WTC11 (cell line): ENCODE data around the gene RXFP2. TPM values are rescaled to one million over a fixed set of nuclear protein-coding genes. Genes with fewer than 3 reads are reported as not detected.
A peak's percentile ranks its signal among the peaks of the same experiment; 100 is the strongest.

ENCODE experiments used
- ATAC-seq: fragments of 200-7000 bp; cut with Tn5 transposase; 2 replicates; pipeline ENCODE4 v1.10.0; 2021; ENCODE audit warnings: mild to moderate bottlenecking, moderate library complexity
- CTCF ChIA-PET: fragments of 300-600 bp; sonication (Branson Sonifier 250); formaldehyde crosslinking; loops from one replicate; lab custom pipeline; 2021; ENCODE audit warnings: antibody characterized with exemption; lab: Charles Lee
- POLR2A ChIA-PET: fragments of 350-600 bp; sonication (Branson Sonifier 250); formaldehyde crosslinking; loops from one replicate; lab custom pipeline; 2021; ENCODE audit warnings: antibody characterized with exemption; lab: Charles Lee
- DNase-seq: peaks from one replicate; pipeline ENCODE4 v3.0.0; 2021; ENCODE audit warnings: low spot score
- H3K27ac Mint-ChIP-seq: 2 replicates; pipeline ENCODE4 v1.8.0; 2021; ENCODE audit warnings: mixed read lengths
- H3K27me3 Mint-ChIP-seq: 2 replicates; pipeline ENCODE4 v1.8.0; 2021; ENCODE audit warnings: low read depth, mild to moderate bottlenecking, moderate library complexity, mixed read lengths
- H3K36me3 Mint-ChIP-seq: 2 replicates; pipeline ENCODE4 v1.8.0; 2021; ENCODE audit warnings: mixed read lengths
- H3K4me1 Mint-ChIP-seq: 2 replicates; pipeline ENCODE4 v1.8.0; 2022; ENCODE audit warnings: mixed read lengths
- H3K4me3 Mint-ChIP-seq: 2 replicates; pipeline ENCODE4 v1.8.0; 2021; ENCODE audit warnings: mild to moderate bottlenecking, moderate library complexity, mixed read lengths
- H3K9me3 Mint-ChIP-seq: 2 replicates; pipeline ENCODE4 v1.8.0; 2021; ENCODE audit warnings: mixed read lengths
- CREB1 ChIP-seq: sonication (generic); formaldehyde crosslinking; IDR thresholded peaks from 2 replicates; pipeline ENCODE4 v1.8.0; 2023; ENCODE audit warnings: mild to moderate bottlenecking, missing genetic modification reagents
- ETV6 ChIP-seq: sonication (generic); formaldehyde crosslinking; IDR thresholded peaks from 2 replicates; pipeline ENCODE4 v1.8.1; 2022; ENCODE audit warnings: mild to moderate bottlenecking, missing genetic modification reagents
- GABPB1 ChIP-seq: sonication (generic); formaldehyde crosslinking; IDR thresholded peaks from 2 replicates; pipeline ENCODE4 v1.8.1; 2023; ENCODE audit warnings: mild to moderate bottlenecking, missing genetic modification reagents
- GTF2I ChIP-seq: fragments of 250-450 bp; sonication (Bioruptor Pico); conservative IDR thresholded peaks from 2 replicates; pipeline ENCODE4 v1.4.0; 2021; ENCODE audit warnings: mild to moderate bottlenecking
- KAT7 ChIP-seq: sonication (generic); formaldehyde crosslinking; IDR thresholded peaks from 2 replicates; pipeline ENCODE4 v1.8.1; 2023; ENCODE audit warnings: missing genetic modification reagents, mild to moderate bottlenecking, borderline replicate concordance
- ZNF121 ChIP-seq: sonication (generic); formaldehyde crosslinking; IDR thresholded peaks from 2 replicates; pipeline ENCODE4 v1.8.0; 2023; ENCODE audit warnings: missing genetic modification reagents
- ZNF219 ChIP-seq: sonication (generic); formaldehyde crosslinking; IDR thresholded peaks from 2 replicates; pipeline ENCODE4 v1.8.0; 2023; ENCODE audit warnings: missing genetic modification reagents, mild to moderate bottlenecking, borderline replicate concordance
- ZNF232 ChIP-seq: sonication (generic); formaldehyde crosslinking; IDR thresholded peaks from 2 replicates; pipeline ENCODE4 v1.8.0; 2022; ENCODE audit warnings: mild to moderate bottlenecking, missing genetic modification reagents
- total RNA-seq: library from RNA; stranded (reverse); gene quantifications from 3 replicates; pipeline ENCODE4 v1.2.3, GENCODE V29; 2021
- TF ChIP-seq, protein P1 (sequence below): fragments of 250-450 bp; sonication (Bioruptor Pico); IDR thresholded peaks from 2 replicates; pipeline ENCODE4 v1.9.0; 2021; ENCODE audit warnings: mild to moderate bottlenecking
- TF ChIP-seq, protein P2 (sequence below): fragments of 200-600 bp; IDR thresholded peaks from 2 replicates; pipeline ENCODE4 v1.8.0; 2022; ENCODE audit warnings: antibody characterized with exemption
- TF ChIP-seq, protein P3 (sequence below): sonication (generic); formaldehyde crosslinking; IDR thresholded peaks from 2 replicates; pipeline ENCODE4 v1.8.1; 2022; ENCODE audit warnings: missing genetic modification reagents, borderline replicate concordance
- TF ChIP-seq, protein P4 (sequence below): sonication (generic); formaldehyde crosslinking; IDR thresholded peaks from 2 replicates; pipeline ENCODE4 v1.8.0; 2022; ENCODE audit warnings: mild to moderate bottlenecking, missing genetic modification reagents
- TF ChIP-seq, protein P5 (sequence below): sonication (generic); formaldehyde crosslinking; IDR thresholded peaks from 2 replicates; pipeline ENCODE4 v1.8.1; 2023; ENCODE audit warnings: mild to moderate bottlenecking, missing genetic modification reagents
- TF ChIP-seq, protein P6 (sequence below): sonication (generic); formaldehyde crosslinking; IDR thresholded peaks from 2 replicates; pipeline ENCODE4 v1.8.0; 2022; ENCODE audit warnings: mild to moderate bottlenecking, missing genetic modification reagents
- TF ChIP-seq, protein P7 (sequence below): fragments of 250-450 bp; sonication (Bioruptor Pico); IDR thresholded peaks from 2 replicates; pipeline ENCODE4 v1.8.0; 2021; ENCODE audit warnings: mild to moderate bottlenecking
- TF ChIP-seq, protein P8 (sequence below): sonication (generic); formaldehyde crosslinking; IDR thresholded peaks from 2 replicates; pipeline ENCODE4 v1.8.1; 2023; ENCODE audit warnings: mild to moderate bottlenecking, missing genetic modification reagents, borderline replicate concordance

RXFP2 gene
- total RNA-seq, 1 experiment from 2014 or later: not detected

DNA sequence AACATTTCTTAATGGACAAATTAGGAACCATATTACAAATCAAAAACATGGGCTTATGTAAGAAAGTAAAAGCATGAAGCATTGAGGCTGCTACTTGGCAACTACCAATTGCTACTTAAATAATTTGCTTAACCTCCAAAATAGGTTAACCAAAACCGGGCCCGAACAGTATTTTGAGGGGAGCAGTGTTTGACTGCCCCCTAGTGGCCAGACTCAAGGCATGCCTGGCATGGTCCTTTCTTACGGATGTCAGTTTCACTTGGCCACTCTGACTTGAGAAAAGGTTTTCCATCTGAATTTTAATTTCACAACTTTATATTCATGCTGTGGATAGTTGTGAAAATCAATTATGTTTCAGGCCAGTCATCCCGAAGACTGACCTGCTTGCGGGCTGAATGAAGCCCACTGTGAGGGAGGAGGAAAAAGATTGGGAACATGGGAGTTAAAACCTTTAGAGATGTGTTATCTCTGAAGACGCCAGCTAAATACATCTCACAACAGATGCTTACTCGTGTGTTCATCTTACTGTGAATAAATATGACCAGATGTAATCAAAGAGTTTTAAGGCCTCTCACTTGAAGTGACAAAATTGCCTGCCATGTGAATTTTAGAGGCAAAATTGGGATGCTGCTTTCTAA is 2.9 kb downstream of the RXFP2 start:
- ChIA-PET CTCF (interaction anchor here (0.7 to 4.1 kb wide), 5 partner anchors 8 to 309 kb away, joined by 3 to 31 read pairs (median 4); no protein-coding TSS in a partner anchor), POLR2A (no interaction called here)
- H3K4me3 Mint-ChIP-seq: no peak overlapping the region
- peak; percentile 75 for DNase-seq
- H3K36me3 Mint-ChIP-seq: no peaks in the 10 kb centered on the region
- TF ChIP-seq, protein P1, sequence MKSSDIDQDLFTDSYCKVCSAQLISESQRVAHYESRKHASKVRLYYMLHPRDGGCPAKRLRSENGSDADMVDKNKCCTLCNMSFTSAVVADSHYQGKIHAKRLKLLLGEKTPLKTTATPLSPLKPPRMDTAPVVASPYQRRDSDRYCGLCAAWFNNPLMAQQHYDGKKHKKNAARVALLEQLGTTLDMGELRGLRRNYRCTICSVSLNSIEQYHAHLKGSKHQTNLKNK: no peak
- TF ChIP-seq, protein P2, sequence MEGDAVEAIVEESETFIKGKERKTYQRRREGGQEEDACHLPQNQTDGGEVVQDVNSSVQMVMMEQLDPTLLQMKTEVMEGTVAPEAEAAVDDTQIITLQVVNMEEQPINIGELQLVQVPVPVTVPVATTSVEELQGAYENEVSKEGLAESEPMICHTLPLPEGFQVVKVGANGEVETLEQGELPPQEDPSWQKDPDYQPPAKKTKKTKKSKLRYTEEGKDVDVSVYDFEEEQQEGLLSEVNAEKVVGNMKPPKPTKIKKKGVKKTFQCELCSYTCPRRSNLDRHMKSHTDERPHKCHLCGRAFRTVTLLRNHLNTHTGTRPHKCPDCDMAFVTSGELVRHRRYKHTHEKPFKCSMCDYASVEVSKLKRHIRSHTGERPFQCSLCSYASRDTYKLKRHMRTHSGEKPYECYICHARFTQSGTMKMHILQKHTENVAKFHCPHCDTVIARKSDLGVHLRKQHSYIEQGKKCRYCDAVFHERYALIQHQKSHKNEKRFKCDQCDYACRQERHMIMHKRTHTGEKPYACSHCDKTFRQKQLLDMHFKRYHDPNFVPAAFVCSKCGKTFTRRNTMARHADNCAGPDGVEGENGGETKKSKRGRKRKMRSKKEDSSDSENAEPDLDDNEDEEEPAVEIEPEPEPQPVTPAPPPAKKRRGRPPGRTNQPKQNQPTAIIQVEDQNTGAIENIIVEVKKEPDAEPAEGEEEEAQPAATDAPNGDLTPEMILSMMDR: peak; percentile 95
- TF ChIP-seq ETV6 (CRISPR knock-in tag): no peak
- TF ChIP-seq, protein P3, sequence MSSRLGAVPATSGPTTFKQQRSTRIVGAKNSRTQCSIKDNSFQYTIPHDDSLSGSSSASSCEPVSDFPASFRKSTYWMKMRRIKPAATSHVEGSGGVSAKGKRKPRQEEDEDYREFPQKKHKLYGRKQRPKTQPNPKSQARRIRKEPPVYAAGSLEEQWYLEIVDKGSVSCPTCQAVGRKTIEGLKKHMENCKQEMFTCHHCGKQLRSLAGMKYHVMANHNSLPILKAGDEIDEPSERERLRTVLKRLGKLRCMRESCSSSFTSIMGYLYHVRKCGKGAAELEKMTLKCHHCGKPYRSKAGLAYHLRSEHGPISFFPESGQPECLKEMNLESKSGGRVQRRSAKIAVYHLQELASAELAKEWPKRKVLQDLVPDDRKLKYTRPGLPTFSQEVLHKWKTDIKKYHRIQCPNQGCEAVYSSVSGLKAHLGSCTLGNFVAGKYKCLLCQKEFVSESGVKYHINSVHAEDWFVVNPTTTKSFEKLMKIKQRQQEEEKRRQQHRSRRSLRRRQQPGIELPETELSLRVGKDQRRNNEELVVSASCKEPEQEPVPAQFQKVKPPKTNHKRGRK (CRISPR knock-in tag): no peak
- no peak for TF ChIP-seq GABPB1 (CRISPR knock-in tag)
- H3K27ac Mint-ChIP-seq: no peak overlapping the region
- no peaks in the 10 kb centered on the region for H3K27me3 Mint-ChIP-seq
- peaks cover 9% of the 10 kb centered on the region for H3K9me3 Mint-ChIP-seq
- peak; percentile 84 for ATAC-seq
- H3K4me1 Mint-ChIP-seq: peaks cover 7% of the 10 kb centered on the region

DNA sequence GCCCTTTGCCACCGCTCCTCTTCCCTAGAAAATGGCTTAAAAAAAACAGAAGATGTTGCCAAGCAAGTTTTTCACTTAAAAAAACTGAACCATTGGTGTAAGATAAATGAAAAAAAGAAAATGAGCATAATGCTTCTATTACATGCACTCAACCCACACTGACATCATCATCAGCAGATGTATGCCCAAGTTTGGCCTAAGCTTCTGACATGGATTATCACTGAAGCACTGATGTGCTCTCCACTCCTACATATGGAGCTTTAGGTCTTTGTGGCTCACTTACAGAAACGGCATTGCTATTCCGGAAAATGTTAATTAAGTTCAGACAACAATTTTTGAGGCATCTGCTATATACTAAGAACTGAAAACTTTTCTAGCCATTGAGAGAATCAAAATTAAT is 8.0 kb downstream of the RXFP2 start:
- H3K9me3 Mint-ChIP-seq: peaks cover 9% of the 10 kb centered on the region
- H3K27ac Mint-ChIP-seq: no peak overlapping the region
- peaks cover 7% of the 10 kb centered on the region for H3K4me1 Mint-ChIP-seq
- ChIA-PET POLR2A (no interaction called here), CTCF (no interaction called here)
- ATAC-seq: no peak
- DNase-seq: no peak
- H3K36me3 Mint-ChIP-seq: no peaks in the 10 kb centered on the region
- H3K4me3 Mint-ChIP-seq: no peak overlapping the region
- H3K27me3 Mint-ChIP-seq: no peaks in the 10 kb centered on the region
- TF ChIP-seq, protein P4, sequence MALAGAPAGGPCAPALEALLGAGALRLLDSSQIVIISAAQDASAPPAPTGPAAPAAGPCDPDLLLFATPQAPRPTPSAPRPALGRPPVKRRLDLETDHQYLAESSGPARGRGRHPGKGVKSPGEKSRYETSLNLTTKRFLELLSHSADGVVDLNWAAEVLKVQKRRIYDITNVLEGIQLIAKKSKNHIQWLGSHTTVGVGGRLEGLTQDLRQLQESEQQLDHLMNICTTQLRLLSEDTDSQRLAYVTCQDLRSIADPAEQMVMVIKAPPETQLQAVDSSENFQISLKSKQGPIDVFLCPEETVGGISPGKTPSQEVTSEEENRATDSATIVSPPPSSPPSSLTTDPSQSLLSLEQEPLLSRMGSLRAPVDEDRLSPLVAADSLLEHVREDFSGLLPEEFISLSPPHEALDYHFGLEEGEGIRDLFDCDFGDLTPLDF (CRISPR knock-in tag): no peak
- TF ChIP-seq ZNF232 (CRISPR knock-in tag) (no peak), CREB1 (CRISPR knock-in tag) (no peak), KAT7 (CRISPR knock-in tag) (no peak), ZNF219 (CRISPR knock-in tag) (no peak), ZNF121 (no peak), GTF2I (CRISPR knock-in tag) (no peak)
- TF ChIP-seq, protein P2: no peak
- TF ChIP-seq, protein P5, sequence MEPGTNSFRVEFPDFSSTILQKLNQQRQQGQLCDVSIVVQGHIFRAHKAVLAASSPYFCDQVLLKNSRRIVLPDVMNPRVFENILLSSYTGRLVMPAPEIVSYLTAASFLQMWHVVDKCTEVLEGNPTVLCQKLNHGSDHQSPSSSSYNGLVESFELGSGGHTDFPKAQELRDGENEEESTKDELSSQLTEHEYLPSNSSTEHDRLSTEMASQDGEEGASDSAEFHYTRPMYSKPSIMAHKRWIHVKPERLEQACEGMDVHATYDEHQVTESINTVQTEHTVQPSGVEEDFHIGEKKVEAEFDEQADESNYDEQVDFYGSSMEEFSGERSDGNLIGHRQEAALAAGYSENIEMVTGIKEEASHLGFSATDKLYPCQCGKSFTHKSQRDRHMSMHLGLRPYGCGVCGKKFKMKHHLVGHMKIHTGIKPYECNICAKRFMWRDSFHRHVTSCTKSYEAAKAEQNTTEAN (CRISPR knock-in tag): no peak
- TF ChIP-seq, protein P6, sequence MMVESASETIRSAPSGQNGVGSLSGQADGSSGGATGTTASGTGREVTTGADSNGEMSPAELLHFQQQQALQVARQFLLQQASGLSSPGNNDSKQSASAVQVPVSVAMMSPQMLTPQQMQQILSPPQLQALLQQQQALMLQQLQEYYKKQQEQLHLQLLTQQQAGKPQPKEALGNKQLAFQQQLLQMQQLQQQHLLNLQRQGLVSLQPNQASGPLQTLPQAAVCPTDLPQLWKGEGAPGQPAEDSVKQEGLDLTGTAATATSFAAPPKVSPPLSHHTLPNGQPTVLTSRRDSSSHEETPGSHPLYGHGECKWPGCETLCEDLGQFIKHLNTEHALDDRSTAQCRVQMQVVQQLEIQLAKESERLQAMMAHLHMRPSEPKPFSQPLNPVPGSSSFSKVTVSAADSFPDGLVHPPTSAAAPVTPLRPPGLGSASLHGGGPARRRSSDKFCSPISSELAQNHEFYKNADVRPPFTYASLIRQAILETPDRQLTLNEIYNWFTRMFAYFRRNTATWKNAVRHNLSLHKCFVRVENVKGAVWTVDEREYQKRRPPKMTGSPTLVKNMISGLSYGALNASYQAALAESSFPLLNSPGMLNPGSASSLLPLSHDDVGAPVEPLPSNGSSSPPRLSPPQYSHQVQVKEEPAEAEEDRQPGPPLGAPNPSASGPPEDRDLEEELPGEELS: no peak
- TF ChIP-seq, protein P7, sequence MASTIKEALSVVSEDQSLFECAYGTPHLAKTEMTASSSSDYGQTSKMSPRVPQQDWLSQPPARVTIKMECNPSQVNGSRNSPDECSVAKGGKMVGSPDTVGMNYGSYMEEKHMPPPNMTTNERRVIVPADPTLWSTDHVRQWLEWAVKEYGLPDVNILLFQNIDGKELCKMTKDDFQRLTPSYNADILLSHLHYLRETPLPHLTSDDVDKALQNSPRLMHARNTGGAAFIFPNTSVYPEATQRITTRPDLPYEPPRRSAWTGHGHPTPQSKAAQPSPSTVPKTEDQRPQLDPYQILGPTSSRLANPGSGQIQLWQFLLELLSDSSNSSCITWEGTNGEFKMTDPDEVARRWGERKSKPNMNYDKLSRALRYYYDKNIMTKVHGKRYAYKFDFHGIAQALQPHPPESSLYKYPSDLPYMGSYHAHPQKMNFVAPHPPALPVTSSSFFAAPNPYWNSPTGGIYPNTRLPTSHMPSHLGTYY (CRISPR knock-in tag): no peak
- TF ChIP-seq, protein P8, sequence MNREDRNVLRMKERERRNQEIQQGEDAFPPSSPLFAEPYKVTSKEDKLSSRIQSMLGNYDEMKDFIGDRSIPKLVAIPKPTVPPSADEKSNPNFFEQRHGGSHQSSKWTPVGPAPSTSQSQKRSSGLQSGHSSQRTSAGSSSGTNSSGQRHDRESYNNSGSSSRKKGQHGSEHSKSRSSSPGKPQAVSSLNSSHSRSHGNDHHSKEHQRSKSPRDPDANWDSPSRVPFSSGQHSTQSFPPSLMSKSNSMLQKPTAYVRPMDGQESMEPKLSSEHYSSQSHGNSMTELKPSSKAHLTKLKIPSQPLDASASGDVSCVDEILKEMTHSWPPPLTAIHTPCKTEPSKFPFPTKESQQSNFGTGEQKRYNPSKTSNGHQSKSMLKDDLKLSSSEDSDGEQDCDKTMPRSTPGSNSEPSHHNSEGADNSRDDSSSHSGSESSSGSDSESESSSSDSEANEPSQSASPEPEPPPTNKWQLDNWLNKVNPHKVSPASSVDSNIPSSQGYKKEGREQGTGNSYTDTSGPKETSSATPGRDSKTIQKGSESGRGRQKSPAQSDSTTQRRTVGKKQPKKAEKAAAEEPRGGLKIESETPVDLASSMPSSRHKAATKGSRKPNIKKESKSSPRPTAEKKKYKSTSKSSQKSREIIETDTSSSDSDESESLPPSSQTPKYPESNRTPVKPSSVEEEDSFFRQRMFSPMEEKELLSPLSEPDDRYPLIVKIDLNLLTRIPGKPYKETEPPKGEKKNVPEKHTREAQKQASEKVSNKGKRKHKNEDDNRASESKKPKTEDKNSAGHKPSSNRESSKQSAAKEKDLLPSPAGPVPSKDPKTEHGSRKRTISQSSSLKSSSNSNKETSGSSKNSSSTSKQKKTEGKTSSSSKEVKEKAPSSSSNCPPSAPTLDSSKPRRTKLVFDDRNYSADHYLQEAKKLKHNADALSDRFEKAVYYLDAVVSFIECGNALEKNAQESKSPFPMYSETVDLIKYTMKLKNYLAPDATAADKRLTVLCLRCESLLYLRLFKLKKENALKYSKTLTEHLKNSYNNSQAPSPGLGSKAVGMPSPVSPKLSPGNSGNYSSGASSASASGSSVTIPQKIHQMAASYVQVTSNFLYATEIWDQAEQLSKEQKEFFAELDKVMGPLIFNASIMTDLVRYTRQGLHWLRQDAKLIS: no peak
